ENCODE results near the gene AACS. TPM values are rescaled to one million over a fixed set of nuclear protein-coding genes. Genes with fewer than 3 reads are reported as not detected.

Gene AACS
- total RNA-seq, 1 donor from 2014 or later: 21.7 TPM

- DNase-seq: no peak
- H3K27ac ChIP-seq: no peak overlapping the region
- H3K9me3 ChIP-seq: no peaks in the 10 kb centered on the region
- H3K4me3 ChIP-seq: no peak overlapping the region
- TF ChIP-seq CTCF (IDR thresholded peaks at IDR 0.05): no peak
- intact Hi-C loops (cut with DNase I): no loop called here
- ATAC-seq: no peak
- H3K36me3 ChIP-seq: no peaks in the 10 kb centered on the region
- peaks cover 15% of the 10 kb centered on the region for H3K4me1 ChIP-seq
- H3K27me3 ChIP-seq (ENCODE audit: low read depth): peaks cover 81% of the 10 kb centered on the region
Observed at GRCh38 chr12:125189015-125189414, 123.8 kb downstream of the AACS start.

GRCh38 chr12:125189502-125189901 lies 124.3 kb downstream of the AACS start:
- intact Hi-C loops (cut with DNase I): no loop called here
- Histone ChIP-seq H3K4me3 (no peak overlapping the region), H3K27me3 (ENCODE audit: low read depth) (peaks cover 81% of the 10 kb centered on the region), H3K36me3 (no peaks in the 10 kb centered on the region), H3K27ac (no peak overlapping the region), H3K9me3 (no peaks in the 10 kb centered on the region), H3K4me1 (peaks cover 15% of the 10 kb centered on the region)
- TF ChIP-seq CTCF (IDR thresholded peaks at IDR 0.05): no peak
- no peak for DNase-seq
- no peak for ATAC-seq

- Histone ChIP-seq H3K4me1 (peaks cover 15% of the 10 kb centered on the region), H3K27me3 (ENCODE audit: low read depth) (peaks cover 70% of the 10 kb centered on the region), H3K4me3 (no peak overlapping the region), H3K36me3 (no peaks in the 10 kb centered on the region), H3K9me3 (no peaks in the 10 kb centered on the region), H3K27ac (no peak overlapping the region)
- no peak for ATAC-seq
- intact Hi-C loops (cut with DNase I): no loop called here
- DNase-seq: no peak
- no peak for TF ChIP-seq CTCF (IDR thresholded peaks at IDR 0.05)
Observed at GRCh38 chr12:125191361-125192087, 126.3 kb downstream of the AACS start.

GRCh38 chr12:125192690-125193221 lies 127.5 kb downstream of the AACS start:
- Histone ChIP-seq H3K27ac (no peak overlapping the region), H3K4me3 (no peak overlapping the region), H3K4me1 (peaks cover 4% of the 10 kb centered on the region), H3K27me3 (ENCODE audit: low read depth) (peaks cover 60% of the 10 kb centered on the region), H3K9me3 (no peaks in the 10 kb centered on the region), H3K36me3 (no peaks in the 10 kb centered on the region)
- TF ChIP-seq CTCF (IDR thresholded peaks at IDR 0.05): no peak
- intact Hi-C loops (cut with DNase I): no loop called here
- DNase-seq (no peak), ATAC-seq (no peak)

Other genes starting within 250 kb of the AACS start
- 24.0 TPM for gene SCARB1, start 201.6 kb upstream of the AACS start, total RNA-seq
- gene UBC, start 150.8 kb upstream of the AACS start, total RNA-seq: 977 TPM
- 16.2 TPM for gene DHX37, start 76.3 kb upstream of the AACS start, total RNA-seq
- 7.3 TPM for gene BRI3BP, start 71.8 kb upstream of the AACS start, total RNA-seq
- 0.09 TPM for gene TMEM132B, start 121.0 kb downstream of the AACS start, total RNA-seq